Astrocyte of the hippocampus (primary cell): ENCODE results near the gene SSX2.
"Not testable (repeated sequence)": the region's sequence is repeated elsewhere in the genome, so short reads cannot be mapped to it uniquely, and the experiment has no call there.

Source experiments
- DNase-seq: peaks from one replicate; pipeline ENCODE4 v3.0.0; 2011; ENCODE audit warnings: low read depth, low spot score

Gene SSX2

GRCh38 chrX:52707078-52707477, at the start of gene SSX2:
SSX2 (minus strand) TSS chrX:52707178; CDS start chrX:52705749, 1,429 bp downstream.
- not testable (repeated sequence) for DNase-seq

- not testable (repeated sequence) for DNase-seq
Observed at GRCh38 chrX:52750952-52751351, 44.0 kb upstream of the SSX2 start, which contains the start of gene SSX2B. SSX2B (plus strand) TSS chrX:52751252; CDS start chrX:52752681, 1,429 bp downstream.

- not testable (repeated sequence) for DNase-seq
Observed at GRCh38 chrX:52692034-52692433, 14.9 kb downstream of the SSX2 start.

- DNase-seq = not testable (repeated sequence)
Observed at GRCh38 chrX:52662218-52662617, 44.8 kb downstream of the SSX2 start.

- not testable (repeated sequence) for DNase-seq
Observed at GRCh38 chrX:52655475-52655874, 51.5 kb downstream of the SSX2 start.

GRCh38 chrX:52654800-52655199, 52.2 kb downstream of the SSX2 start, which contains the start of gene SSX7:
SSX7 (minus strand) TSS chrX:52654900; CDS start chrX:52653472, 1,428 bp downstream.
- DNase-seq = not testable (repeated sequence)

- not testable (repeated sequence) for DNase-seq
Observed at GRCh38 chrX:52650676-52651075, 56.3 kb downstream of the SSX2 start.

- DNase-seq = not testable (repeated sequence)
Observed at GRCh38 chrX:52648956-52649355, 58.0 kb downstream of the SSX2 start.
